ENCODE data around the gene RAB24. TPM values are rescaled to one million over a fixed set of nuclear protein-coding genes. Genes with fewer than 3 reads are reported as not detected.

Gene RAB24
- total and polyA plus RNA-seq, 2 of the 4 experiments (the other 2 are of a cell fraction) = 18.5 to 60.8 TPM

- no peak for TF ChIP-seq MAFK (IDR thresholded peaks at IDR 0.05; ENCODE audit: low read depth, low read length)
- no peak for TF ChIP-seq RFX5 (IDR thresholded peaks at IDR 0.05; ENCODE audit: low read depth, low read length)
- no peak for TF ChIP-seq SMC3 (IDR thresholded peaks at IDR 0.05; ENCODE audit: low read depth, low read length)
- no peak for TF ChIP-seq MXI1 (IDR thresholded peaks at IDR 0.05; ENCODE audit: borderline replicate concordance, low read depth, low read length)
- TF ChIP-seq FOS (IDR thresholded peaks at IDR 0.05; ENCODE audit: low read depth, low read length) = no peak
- no peak for TF ChIP-seq CEBPB (IDR thresholded peaks at IDR 0.05; ENCODE audit: low read depth, low read length)
- no peak for TF ChIP-seq ELK1 (IDR thresholded peaks at IDR 0.05; ENCODE audit: borderline replicate concordance, low read depth, low read length)
- TF ChIP-seq POLR2A (IDR thresholded peaks at IDR 0.05; ENCODE audit: low read depth, low read length) = no peak
- TF ChIP-seq CTCF (conservative IDR thresholded peaks at IDR 0.05; ENCODE audit: low read depth, low read length) = no peak
- TF ChIP-seq NFE2L2 (IDR thresholded peaks at IDR 0.05; ENCODE audit: low read depth, low read length) = no peak
- TF ChIP-seq BHLHE40 (IDR thresholded peaks at IDR 0.05; ENCODE audit: low read depth, low read length) = no peak
- TF ChIP-seq CHD1 (IDR thresholded peaks at IDR 0.05; ENCODE audit: low read depth, low read length) = no peak
- TF ChIP-seq RCOR1 (IDR thresholded peaks at IDR 0.05; ENCODE audit: insufficient replicate concordance, low read length) = no peak
- TF ChIP-seq USF2 (IDR thresholded peaks at IDR 0.05; ENCODE audit: low read depth, low read length) = no peak
- TF ChIP-seq MAZ (IDR thresholded peaks at IDR 0.05; ENCODE audit: borderline replicate concordance, low read depth, low read length) = no peak
- Histone ChIP-seq H2AK5ac (ENCODE audit: low read depth, low read length) (no peak overlapping the region), H2BK5ac (ENCODE audit: low read depth, low read length, poor library complexity, severe bottlenecking) (no peak overlapping the region), H3K4ac (ENCODE audit: low read depth, low read length) (no peak overlapping the region), H4K8ac (ENCODE audit: low read depth in 2 of 2, low read length in 2 of 2) (no peak overlapping the region), H2BK15ac (ENCODE audit: low read depth, low read length) (no peak overlapping the region), H3K4me1 (ENCODE audit: control insufficient read depth, insufficient read depth, low read length) (peaks cover 6% of the 10 kb centered on the region), H3K9me3 (ENCODE audit: control insufficient read depth, insufficient read depth, low read length) (no peaks in the 10 kb centered on the region), H3K36me3 (ENCODE audit: control insufficient read depth, insufficient read depth, low read length) (peaks cover 28% of the 10 kb centered on the region), H2BK20ac (ENCODE audit: low read depth, low read length) (no peak overlapping the region; the same call in 1 of the 2 replicates), H4K91ac (ENCODE audit: insufficient read depth, low read depth, low read length) (no peak overlapping the region), H3K79me1 (ENCODE audit: low read depth in 1 of 2, low read length in 2 of 2) (peaks cover 4 to 25% of the 10 kb centered on the region in 2 experiments), H3K4me3 (ENCODE audit: insufficient read depth, low read depth, low read length) (no peak overlapping the region), H3K27me3 (ENCODE audit: control insufficient read depth, insufficient read depth, low read length) (no peaks in the 10 kb centered on the region), H3K27ac (ENCODE audit: insufficient read depth, low read length) (no peak overlapping the region), H3K9me1 (ENCODE audit: insufficient read depth, low read length) (peaks cover 14% of the 10 kb centered on the region), H3K56ac (ENCODE audit: extremely low read depth, insufficient read depth, low read length) (no peak overlapping the region), H3K18ac (ENCODE audit: low read depth, low read length) (no peak overlapping the region), H3K4me2 (ENCODE audit: low read depth, low read length) (no peak overlapping the region), H2AK9ac (replicated peaks; ENCODE audit: low read depth, low read length, poor library complexity) (no peak overlapping the region), H2AFZ (replicated peaks; ENCODE audit: low read length, poor library complexity) (no peak overlapping the region), H4K20me1 (ENCODE audit: insufficient read depth, low read length) (no peaks in the 10 kb centered on the region; the same call in 1 of the 2 replicates), H3K23ac (ENCODE audit: low read depth, low read length) (no peak overlapping the region), H4K5ac (ENCODE audit: low read depth, low read length) (no peak overlapping the region), H3K9ac (ENCODE audit: low read depth, low read length) (no peak overlapping the region), H3K14ac (replicated peaks; ENCODE audit: low read depth, low read length) (no peak overlapping the region), H2BK120ac (ENCODE audit: low read depth, low read length) (no peak overlapping the region)
- no TSS peak for BruUV-seq (replicated peaks)
- POLR2A ChIA-PET (ENCODE audit: unreplicated experiment) = no interaction called here
- WGBS, 2 experiments (ENCODE audit: extremely low coverage in 2 of 2, insufficient read length in 1 of 2) = no CpG with 5 or more reads among the region's 7 CpGs
- ATAC-seq (ENCODE audit: low read depth) (no peak), DNase-seq (no peak)
- CTCF ChIA-PET = no interaction called here
- in situ Hi-C loops (cut with MboI; ENCODE audit: low sequenced_read_pairs) (no loop called here), intact Hi-C loops (cut with micrococcal nuclease) (no loop called here), dilution Hi-C loops (cut with HindIII; ENCODE audit: low sequenced_read_pairs, unreplicated experiment) (no loop called here)
Measured at GRCh38 chr5:177269232-177269895, 34.2 kb downstream of the RAB24 start.
